ENCODE results near the gene ACSS2.
"Not testable (repeated sequence)": the region's sequence is repeated elsewhere in the genome, so short reads cannot be mapped to it uniquely, and the experiment has no call there.

Gene ACSS2

GRCh38 chr20:34874094-34874654 lies 2.2 kb upstream of the ACSS2 start:
- peak in 1 of 2 experiments; percentile 39 for DNase-seq

GRCh38 chr20:34875642-34876405 lies 588 bp upstream of the ACSS2 start:
- no peak for DNase-seq

- DNase-seq: no peak
These were observed 3.9 kb downstream of the ACSS2 start for GRCh38 chr20:34880215-34880850.

DNA sequence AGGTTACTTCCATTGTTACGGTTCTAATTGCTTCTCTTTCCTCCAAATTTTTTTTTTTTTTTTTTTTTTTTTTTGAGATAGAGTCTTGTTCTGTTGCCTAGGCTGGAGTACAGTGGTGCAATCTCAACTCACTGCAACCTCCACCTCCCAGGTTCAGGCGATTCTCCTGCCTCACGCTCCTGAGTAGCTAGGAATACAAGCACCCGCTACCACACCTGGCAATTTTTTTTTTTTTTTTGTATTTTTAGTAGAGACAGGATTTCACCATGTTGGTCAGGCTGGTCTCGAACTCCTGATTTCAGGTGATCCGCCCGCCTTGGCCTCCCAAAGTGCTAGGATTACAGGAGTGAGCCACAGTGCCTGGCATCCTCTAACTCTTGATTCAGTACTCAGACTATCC lies 4.6 kb downstream of the ACSS2 start:
- not testable (repeated sequence) for DNase-seq

- no peak for DNase-seq
These were observed 5.3 kb downstream of the ACSS2 start for GRCh38 chr20:34881689-34882088.

DNA sequence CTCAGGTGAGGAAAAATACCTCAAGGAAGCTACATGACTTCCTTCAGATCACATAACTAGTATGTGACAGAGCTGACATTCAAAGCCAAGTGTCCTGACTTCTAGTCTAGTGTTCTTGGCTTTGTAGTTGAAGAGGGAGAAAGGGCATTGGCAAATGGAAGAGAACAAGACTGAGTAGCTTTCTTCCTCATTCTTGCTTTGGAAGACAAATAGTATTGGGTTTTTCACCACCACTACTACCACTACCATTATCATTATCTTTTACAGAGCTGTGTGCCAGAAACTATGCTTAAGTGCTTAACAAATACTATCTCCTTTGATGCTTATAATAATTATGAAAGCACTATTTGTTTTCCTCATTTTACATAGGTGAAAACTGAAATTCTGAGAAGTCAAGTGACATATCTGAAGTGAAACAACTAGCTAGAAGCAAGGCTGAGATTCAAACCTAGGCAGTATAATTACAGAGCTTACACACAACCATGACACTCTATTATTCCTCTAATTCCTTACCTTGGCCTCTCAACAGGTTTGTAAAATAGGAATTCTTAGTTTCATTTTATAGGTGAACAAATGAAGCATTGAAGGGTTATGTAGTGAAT lies 6.8 kb downstream of the ACSS2 start:
- no peak for DNase-seq

GRCh38 chr20:34883809-34884208 lies 7.4 kb downstream of the ACSS2 start:
- DNase-seq: no peak

- no peak for DNase-seq
These were observed 7.8 kb downstream of the ACSS2 start for GRCh38 chr20:34884260-34884659.

DNA sequence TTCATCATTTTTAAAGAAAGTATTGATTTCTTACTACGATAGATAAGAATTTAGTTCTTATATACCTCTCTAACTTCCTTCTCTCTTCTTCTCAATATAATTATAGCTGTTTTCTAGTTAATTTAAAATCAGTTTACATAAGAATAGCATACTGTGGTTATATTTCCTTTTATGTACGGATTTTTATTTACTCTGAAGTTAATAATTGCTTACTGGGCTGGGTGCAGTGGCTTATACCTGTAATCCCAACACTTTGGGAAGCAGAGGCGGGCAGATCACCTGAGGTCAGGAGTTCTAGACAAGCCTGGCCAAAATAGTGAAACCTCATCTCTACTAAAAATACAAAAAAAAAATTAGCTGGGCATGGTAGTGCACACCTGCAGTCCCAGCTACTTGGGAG lies 9.7 kb downstream of the ACSS2 start:
- DNase-seq: no peak

DNA sequence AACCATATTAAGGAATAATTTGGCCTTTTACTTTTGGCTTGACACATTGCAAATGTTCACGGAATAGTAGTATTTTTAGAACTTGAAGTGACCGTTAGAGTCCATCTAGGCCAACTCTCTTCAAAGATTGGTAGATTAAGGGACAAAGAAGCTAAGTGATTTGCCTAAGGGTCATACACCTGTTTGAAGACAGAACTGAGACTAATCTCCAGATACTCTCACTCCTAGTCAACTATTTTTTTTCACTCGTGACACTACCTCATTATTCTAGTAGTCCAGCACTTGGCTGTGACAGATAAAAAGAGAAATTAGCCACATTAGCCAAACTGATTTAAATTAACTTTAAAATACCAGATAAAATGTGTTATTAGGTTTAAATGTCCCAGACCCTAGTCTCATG lies 10.6 kb downstream of the ACSS2 start:
- no peak for DNase-seq

GRCh38 chr20:34888468-34888867 lies 12.1 kb downstream of the ACSS2 start:
- DNase-seq: no peak

GRCh38 chr20:34891166-34892062 lies 15.0 kb downstream of the ACSS2 start:
- no peak for DNase-seq

- no peak for DNase-seq
These were observed 16.3 kb downstream of the ACSS2 start for GRCh38 chr20:34892671-34893070.

- no peak for DNase-seq
These were observed 18.3 kb downstream of the ACSS2 start for GRCh38 chr20:34894723-34895122.

- DNase-seq: no peak
These were observed 19.1 kb downstream of the ACSS2 start for GRCh38 chr20:34895465-34895864.

DNA sequence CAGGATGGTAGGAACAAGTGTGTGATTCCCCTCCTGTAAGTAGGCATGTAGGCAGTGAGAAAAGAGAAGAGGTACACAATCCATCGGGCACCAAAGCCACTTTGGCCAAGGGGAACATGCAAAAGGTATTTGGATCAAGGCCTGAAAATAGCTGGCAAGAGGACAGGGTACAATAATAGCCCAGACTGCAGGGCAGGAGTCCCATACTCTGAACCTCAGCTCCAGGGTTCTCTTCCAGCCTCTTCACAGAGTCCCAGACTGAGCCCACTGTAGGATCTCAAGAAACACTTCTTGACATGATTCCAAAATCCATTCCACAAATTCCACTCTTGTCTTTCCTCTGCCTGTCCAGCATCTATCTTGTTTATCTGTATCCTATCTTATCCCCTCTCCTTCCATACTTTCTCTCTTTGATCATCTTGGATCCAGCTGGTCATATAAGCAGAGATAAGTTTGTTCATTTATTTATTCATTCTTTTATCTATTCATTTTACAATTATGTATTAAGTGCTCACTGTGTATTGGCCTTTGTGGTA lies 19.7 kb downstream of the ACSS2 start:
- peak in 1 of 2 experiments; percentile 44 for DNase-seq

DNA sequence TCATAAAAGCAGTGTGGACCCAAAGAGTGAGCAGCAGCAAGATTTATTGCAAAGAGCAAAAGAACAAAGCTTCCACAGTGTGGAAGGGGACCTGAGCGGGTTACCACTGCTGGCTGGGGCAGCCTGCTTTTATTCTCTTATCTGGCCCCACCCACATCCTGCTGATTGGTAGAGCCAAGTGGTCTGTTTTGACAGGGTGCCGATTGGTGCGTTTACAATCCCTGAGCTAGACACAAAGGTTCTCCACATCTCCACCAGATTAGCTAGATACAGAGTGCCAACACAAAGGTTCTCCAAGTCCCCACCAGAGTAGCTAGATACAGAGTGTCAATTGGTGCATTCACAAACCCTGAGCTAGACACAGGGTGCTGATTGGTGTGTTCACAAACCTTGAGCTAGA lies 21.7 kb downstream of the ACSS2 start:
- not testable (repeated sequence) for DNase-seq

DNA sequence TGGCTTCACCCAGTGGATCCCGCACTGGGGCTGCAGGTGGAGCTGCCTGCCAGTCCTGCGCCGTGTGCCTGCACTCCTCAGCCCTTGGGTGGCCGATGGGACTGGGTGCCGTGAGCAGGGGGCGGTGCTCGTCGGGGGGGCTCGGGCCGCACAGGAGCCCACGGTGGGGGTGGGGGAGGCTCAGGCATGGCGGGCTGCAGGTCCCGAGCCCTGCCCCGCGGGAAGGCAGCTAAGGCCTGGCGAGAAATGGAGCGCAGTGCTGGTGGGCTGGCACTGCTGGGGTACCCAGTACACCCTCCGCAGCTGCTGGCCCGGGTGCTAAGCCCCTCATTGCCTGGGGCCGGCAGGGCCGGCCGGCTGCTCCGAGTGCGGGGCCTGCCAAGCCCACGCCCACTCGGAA lies 22.3 kb downstream of the ACSS2 start:
- DNase-seq: not testable (repeated sequence)

GRCh38 chr20:34904202-34904621 lies 27.8 kb downstream of the ACSS2 start:
- no peak for DNase-seq

DNA sequence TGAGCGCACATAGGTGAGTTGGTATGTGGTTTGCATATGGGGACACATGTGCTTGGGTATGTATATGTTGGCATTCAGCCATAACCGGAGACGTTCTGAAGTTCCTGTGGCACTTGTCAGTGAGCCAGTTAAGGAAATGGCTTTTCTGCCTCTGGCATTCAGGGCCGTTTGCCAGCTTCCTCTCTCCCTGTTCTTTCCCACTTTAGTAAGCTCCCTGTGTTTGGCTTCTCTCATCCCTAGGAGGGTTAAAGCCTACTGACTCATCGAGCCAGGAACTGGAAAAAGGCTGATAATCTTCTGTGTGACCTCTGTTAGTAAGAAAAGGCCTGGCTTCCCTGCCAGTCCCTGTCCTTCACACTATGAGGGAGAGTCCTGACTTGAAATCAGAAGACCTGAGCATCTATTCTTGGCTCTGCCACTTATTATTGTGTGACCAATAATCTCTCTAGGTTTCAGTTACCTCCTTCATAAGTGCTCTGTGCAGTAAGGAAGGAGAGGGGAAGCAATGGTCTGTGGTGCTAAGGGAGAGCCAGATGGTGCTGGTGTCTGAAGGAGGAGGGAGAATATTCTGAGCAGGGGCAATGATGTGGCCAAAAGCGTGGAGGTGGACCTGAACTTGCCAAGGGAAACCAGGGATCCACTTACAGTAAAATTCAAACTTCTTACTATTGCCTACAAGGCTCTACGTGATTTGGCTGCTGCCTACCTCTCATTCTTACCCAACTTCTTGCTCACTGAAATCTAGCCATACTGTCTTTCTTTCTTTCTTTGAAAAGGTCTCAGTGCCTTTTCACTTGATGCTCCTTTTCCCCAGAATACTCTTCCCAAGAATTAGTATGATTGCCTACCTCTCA lies 31.4 kb downstream of the ACSS2 start:
- no peak for DNase-seq

GRCh38 chr20:34915131-34915530 lies 38.7 kb downstream of the ACSS2 start:
- no peak for DNase-seq
